Activated CD8-positive, alpha-beta T cell treated with anti-CD3 and anti-CD28 coated beads for 36 hours (primary cell): Measurements from ENCODE around the gene ATP5MC2. TPM values are rescaled to one million over a fixed set of nuclear protein-coding genes. Genes with fewer than 3 reads are reported as not detected.

Experiments used
- ATAC-seq: fragments of 200-7000 bp; cut with Tn5 transposase; one replicate; pipeline ENCODE4 v1.10.0; 2021; ENCODE audit warnings: mild to moderate bottlenecking, moderate library complexity
- CTCF ChIA-PET: fragments of 350-600 bp; sonication (Branson Sonifier 250); formaldehyde crosslinking; loops from one replicate; lab custom pipeline; 2021; ENCODE audit warnings: antibody characterized with exemption; lab: Charles Lee
- POLR2A ChIA-PET: fragments of 350-600 bp; sonication (Branson Sonifier 250); formaldehyde crosslinking; loops from one replicate; lab custom pipeline; 2021; ENCODE audit warnings: antibody characterized with exemption; lab: Charles Lee
- DNase-seq: peaks from one replicate; pipeline ENCODE4 v3.0.0-alpha.2; 2020
- H3K27ac Mint-ChIP-seq: one replicate; pipeline ENCODE4 v1.8.0; 2021; ENCODE audit warnings: mild to moderate bottlenecking, mixed read lengths
- H3K27me3 Mint-ChIP-seq: one replicate; pipeline ENCODE4 v1.8.0; 2021; ENCODE audit warnings: mixed read lengths
- H3K36me3 Mint-ChIP-seq: one replicate; pipeline ENCODE4 v1.8.0; 2021; ENCODE audit warnings: low read depth, mixed read lengths
- H3K4me1 Mint-ChIP-seq: one replicate; pipeline ENCODE4 v1.8.0; 2021; ENCODE audit warnings: low read depth, mixed read lengths
- H3K4me3 Mint-ChIP-seq: one replicate; pipeline ENCODE4 v1.8.0; 2021; ENCODE audit warnings: mild to moderate bottlenecking, moderate library complexity, mixed read lengths
- H3K9me3 Mint-ChIP-seq: one replicate; pipeline ENCODE4 v1.8.0; 2021; ENCODE audit warnings: mixed read lengths
- CTCF ChIP-seq: fragments of 200-600 bp; IDR thresholded peaks from one replicate; pipeline ENCODE4 v1.8.0; 2022; ENCODE audit warnings: antibody characterized with exemption, mild to moderate bottlenecking
- intact Hi-C: fragments of 100-400 bp; cut with micrococcal nuclease; formaldehyde crosslinking; loops from one replicate; pipeline ENCODE4 v1.10.0; 2022
- total RNA-seq, 2 experiments: library from RNA; stranded (reverse); gene quantifications; one replicate each; pipeline ENCODE4 v1.2.3, GENCODE V29; 2021

ATP5MC2 gene
- total RNA-seq, 2 experiments from 2014 or later = 365 to 378 TPM

GRCh38 chr12:53709671-53710070 is 33.8 kb upstream of the ATP5MC2 start:
- no peak for ATAC-seq
- H3K27me3 Mint-ChIP-seq = peaks cover 8% of the 10 kb centered on the region
- intact Hi-C loops = no loop called here
- H3K4me3 Mint-ChIP-seq = no peak overlapping the region
- CTCF ChIA-PET = interaction anchor here (1.8 to 10.0 kb wide), 2 partner anchors 7 to 35 kb away, joined by 6 to 309 read pairs; no protein-coding TSS in a partner anchor
- H3K4me1 Mint-ChIP-seq = no peaks in the 10 kb centered on the region
- H3K36me3 Mint-ChIP-seq = no peaks in the 10 kb centered on the region
- DNase-seq = no peak
- POLR2A ChIA-PET = no interaction called here
- no peak for TF ChIP-seq CTCF
- H3K9me3 Mint-ChIP-seq = no peaks in the 10 kb centered on the region
- no peak overlapping the region for H3K27ac Mint-ChIP-seq

DNA sequence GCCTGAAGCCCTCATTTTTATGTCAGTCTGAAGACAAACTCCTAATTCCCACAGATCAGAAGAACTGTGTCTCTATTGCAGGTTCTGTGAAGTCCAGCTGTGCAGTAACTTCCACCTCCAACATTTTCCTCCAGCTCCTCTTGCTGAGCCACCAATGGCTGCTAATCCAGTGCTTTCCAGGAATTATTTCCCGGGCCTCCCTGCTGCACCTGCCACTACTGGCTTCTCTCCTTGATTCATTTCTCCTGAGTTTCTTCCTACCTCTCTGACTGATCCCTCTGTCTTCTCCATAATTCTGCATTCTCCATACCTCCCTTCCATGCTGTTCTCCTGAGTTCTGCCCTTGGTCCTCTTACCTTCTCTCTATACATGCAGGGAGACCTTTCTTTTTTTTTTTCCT is 30.2 kb upstream of the ATP5MC2 start:
- Mint-ChIP-seq H3K4me3 (no peak overlapping the region), H3K27ac (no peak overlapping the region), H3K9me3 (no peaks in the 10 kb centered on the region), H3K27me3 (peaks cover 33% of the 10 kb centered on the region), H3K4me1 (no peaks in the 10 kb centered on the region), H3K36me3 (no peaks in the 10 kb centered on the region)
- no peak for TF ChIP-seq CTCF
- ATAC-seq (no peak), DNase-seq (no peak)
- ChIA-PET CTCF (interaction anchor here (1.2 to 10.0 kb wide), 2 partner anchors 39 to 163 kb away, joined by 4 to 309 read pairs; no protein-coding TSS in a partner anchor), POLR2A (no interaction called here)
- intact Hi-C loops = no loop called here

- POLR2A ChIA-PET = no interaction called here
- Mint-ChIP-seq H3K36me3 (no peaks in the 10 kb centered on the region), H3K4me3 (no peak overlapping the region), H3K27me3 (peaks cover 54% of the 10 kb centered on the region), H3K27ac (no peak overlapping the region), H3K4me1 (no peaks in the 10 kb centered on the region), H3K9me3 (no peaks in the 10 kb centered on the region)
- no peak for TF ChIP-seq CTCF
- intact Hi-C loops = loop anchor here (2.0 kb wide), 1 partner anchor 43 kb away; no protein-coding TSS in a partner anchor
- DNase-seq = no peak
- CTCF ChIA-PET = interaction anchor here (0.7 to 10.0 kb wide), 4 partner anchors 10 to 57 kb away, joined by 5 to 309 read pairs (median 13); no protein-coding TSS in a partner anchor
- no peak for ATAC-seq
Measured at GRCh38 chr12:53703756-53704155, 27.9 kb upstream of the ATP5MC2 start.

DNA sequence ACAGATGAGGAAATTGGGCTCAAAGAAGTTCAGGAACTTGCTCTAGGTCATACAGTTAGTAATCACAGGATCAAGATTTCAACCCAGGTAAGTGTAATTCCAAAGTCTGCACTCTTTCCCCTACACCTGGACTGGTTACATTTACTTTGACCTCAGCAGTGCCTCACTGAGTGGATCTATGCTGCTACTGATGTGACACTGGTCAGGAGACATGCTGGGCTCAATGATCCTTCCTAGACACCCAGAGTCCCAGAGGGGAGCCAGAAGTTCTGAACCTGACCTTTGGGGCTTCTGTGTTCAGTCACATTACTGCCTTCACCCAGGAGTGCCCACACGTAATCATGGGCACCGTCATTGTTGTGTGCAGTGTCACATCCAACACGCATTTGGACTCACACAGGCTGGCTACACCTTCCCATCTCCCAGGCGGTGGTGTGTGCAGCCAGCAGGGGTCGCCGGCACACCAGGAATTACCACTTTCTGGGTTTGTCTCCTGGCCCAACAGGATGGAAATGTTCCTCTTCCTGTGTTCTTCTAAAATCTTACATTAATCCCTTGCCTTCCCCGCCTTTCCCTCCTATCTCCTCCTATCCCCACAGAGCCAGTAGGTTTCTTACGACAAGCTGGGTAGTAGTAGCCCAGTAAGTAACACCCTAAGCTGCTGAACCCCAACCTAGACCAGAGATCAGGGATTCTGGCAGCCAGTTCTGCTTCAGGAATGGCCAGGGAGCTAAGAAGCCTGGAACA is 25.8 kb upstream of the ATP5MC2 start:
- no peaks in the 10 kb centered on the region for H3K36me3 Mint-ChIP-seq
- peaks cover 71% of the 10 kb centered on the region for H3K27me3 Mint-ChIP-seq
- no peaks in the 10 kb centered on the region for H3K9me3 Mint-ChIP-seq
- POLR2A ChIA-PET = interaction anchor here (0.8 to 1.0 kb wide), 2 partner anchors 26 to 42 kb away, joined by 3 to 4 read pairs; no protein-coding TSS in a partner anchor
- CTCF ChIA-PET = interaction anchor here (0.6 to 10.0 kb wide), 35 partner anchors 9 to 284 kb away, joined by 3 to 309 read pairs (median 4); partner anchors contain the start of genes ATP5MC2, CALCOCO1 and HOXC10
- no peak overlapping the region for H3K27ac Mint-ChIP-seq
- no peak overlapping the region for H3K4me3 Mint-ChIP-seq
- ATAC-seq = peak; percentile 96
- H3K4me1 Mint-ChIP-seq = peaks cover 3% of the 10 kb centered on the region
- intact Hi-C loops = loop anchor here (2.0 kb wide), 1 partner anchor 45 kb away; no protein-coding TSS in a partner anchor
- peak; percentile 86 for DNase-seq
- TF ChIP-seq CTCF = peak; percentile 93

DNA sequence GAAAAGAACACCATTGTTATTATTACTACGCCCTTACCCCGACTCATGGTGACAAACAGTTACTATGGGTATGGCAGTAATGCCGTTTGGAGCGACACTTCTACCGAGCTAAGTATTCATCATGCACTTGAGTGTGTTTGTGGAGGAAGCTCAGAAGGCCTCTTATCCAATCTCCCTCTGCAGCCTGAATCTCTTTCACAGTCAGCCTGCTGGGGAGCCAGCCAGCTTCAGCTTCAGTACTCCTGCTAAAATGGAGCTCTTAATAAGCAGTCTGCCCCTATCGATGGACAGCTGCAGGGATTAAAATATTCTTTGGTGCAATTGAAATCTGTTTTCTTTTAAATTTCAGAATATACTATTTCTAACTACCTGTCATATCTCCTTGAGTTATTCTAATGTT is 24.7 kb upstream of the ATP5MC2 start:
- intact Hi-C loops = no loop called here
- POLR2A ChIA-PET = no interaction called here
- Mint-ChIP-seq H3K36me3 (no peaks in the 10 kb centered on the region), H3K4me1 (peaks cover 13% of the 10 kb centered on the region), H3K27me3 (peaks cover 75% of the 10 kb centered on the region), H3K27ac (no peak overlapping the region), H3K9me3 (no peaks in the 10 kb centered on the region), H3K4me3 (no peak overlapping the region)
- no peak for DNase-seq
- no peak for ATAC-seq
- no peak for TF ChIP-seq CTCF
- CTCF ChIA-PET = interaction anchor here (0.8 to 18.9 kb wide), 10 partner anchors 16 to 157 kb away, joined by 3 to 361 read pairs (median 4); partner anchors contain the start of genes ATP5MC2 and CISTR
